Fibroblast of lung (primary cell): ENCODE data around the gene TMED3.

Experiments
- EZH2 ChIP-seq: IDR thresholded peaks from 2 replicates; pipeline ENCODE4 v1.5.1; 2012; ENCODE audit warnings: low read length, control low read depth, mild to moderate bottlenecking; ENCODE audit errors: missing control alignments
- TF ChIP-seq, protein P1 (sequence below), 2 donors: IDR thresholded peaks in 1 of 2; conservative IDR thresholded peaks in 1 of 2; 1 replicate in 1 of 2; 2 replicates in 1 of 2; pipeline ENCODE4 v1.5.1; 2011 to 2012; ENCODE audit warnings: low read length in 2 of 2, control low read depth in 1 of 2, inconsistent platforms in 1 of 2, low read depth in 1 of 2, mild to moderate bottlenecking in 1 of 2

DNA sequence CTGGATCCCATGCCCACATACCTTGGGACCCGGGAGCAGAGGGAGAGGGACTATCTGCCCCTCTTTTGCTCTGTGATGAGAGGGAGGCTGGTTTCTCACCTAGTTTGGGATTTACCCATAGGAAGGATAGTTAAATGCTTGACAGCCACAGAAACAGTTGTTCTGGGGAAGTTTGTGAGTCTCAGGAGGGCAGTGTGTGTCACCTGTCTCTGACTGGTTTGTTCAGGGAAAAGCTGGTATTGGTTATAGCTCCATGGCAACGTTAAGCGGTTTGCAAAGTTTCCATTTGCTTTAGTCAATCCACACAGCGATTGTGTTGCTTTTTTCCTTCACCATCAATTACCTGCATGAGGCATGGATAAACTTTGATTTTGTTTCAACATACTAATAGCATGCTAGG is 3.7 kb upstream of the TMED3 start:
- TF ChIP-seq, protein P1, sequence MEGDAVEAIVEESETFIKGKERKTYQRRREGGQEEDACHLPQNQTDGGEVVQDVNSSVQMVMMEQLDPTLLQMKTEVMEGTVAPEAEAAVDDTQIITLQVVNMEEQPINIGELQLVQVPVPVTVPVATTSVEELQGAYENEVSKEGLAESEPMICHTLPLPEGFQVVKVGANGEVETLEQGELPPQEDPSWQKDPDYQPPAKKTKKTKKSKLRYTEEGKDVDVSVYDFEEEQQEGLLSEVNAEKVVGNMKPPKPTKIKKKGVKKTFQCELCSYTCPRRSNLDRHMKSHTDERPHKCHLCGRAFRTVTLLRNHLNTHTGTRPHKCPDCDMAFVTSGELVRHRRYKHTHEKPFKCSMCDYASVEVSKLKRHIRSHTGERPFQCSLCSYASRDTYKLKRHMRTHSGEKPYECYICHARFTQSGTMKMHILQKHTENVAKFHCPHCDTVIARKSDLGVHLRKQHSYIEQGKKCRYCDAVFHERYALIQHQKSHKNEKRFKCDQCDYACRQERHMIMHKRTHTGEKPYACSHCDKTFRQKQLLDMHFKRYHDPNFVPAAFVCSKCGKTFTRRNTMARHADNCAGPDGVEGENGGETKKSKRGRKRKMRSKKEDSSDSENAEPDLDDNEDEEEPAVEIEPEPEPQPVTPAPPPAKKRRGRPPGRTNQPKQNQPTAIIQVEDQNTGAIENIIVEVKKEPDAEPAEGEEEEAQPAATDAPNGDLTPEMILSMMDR (conservative IDR thresholded peaks at IDR 0.05 in 1 of 2, IDR thresholded peaks at IDR 0.05 in 1 of 2; ENCODE audit: low read depth in 1 of 2, low read length in 2 of 2), result no peak
- TF ChIP-seq EZH2, result no peak
